ENCODE data around the gene NHLRC2.

The NHLRC2 gene

GRCh38 chr10:113959383-113959760 is 104.9 kb downstream of the NHLRC2 start:
- H3K4me3 ChIP-seq (ENCODE audit: low read depth, low read length), result no peak overlapping the region
- DNase-seq (ENCODE audit: low read depth, low spot score), result no peak
- TF ChIP-seq CTCF (IDR thresholded peaks at IDR 0.05; ENCODE audit: low read depth, low read length), result no peak
- in situ Hi-C loops (cut with HindIII; ENCODE audit: low sequenced_read_pairs), result no loop called here

- H3K4me3 ChIP-seq (ENCODE audit: low read depth, low read length), result no peak overlapping the region
- no peak for DNase-seq (ENCODE audit: low read depth, low spot score)
- TF ChIP-seq CTCF (IDR thresholded peaks at IDR 0.05; ENCODE audit: low read depth, low read length), result no peak
- in situ Hi-C loops (cut with HindIII; ENCODE audit: low sequenced_read_pairs), result no loop called here
Observed at GRCh38 chr10:113960617-113961181, 106.2 kb downstream of the NHLRC2 start.

GRCh38 chr10:113961182-113962031 is 106.9 kb downstream of the NHLRC2 start:
- DNase-seq (ENCODE audit: low read depth, low spot score), result no peak
- no peak for TF ChIP-seq CTCF (IDR thresholded peaks at IDR 0.05; ENCODE audit: low read depth, low read length)
- no peak overlapping the region for H3K4me3 ChIP-seq (ENCODE audit: low read depth, low read length)
- in situ Hi-C loops (cut with HindIII; ENCODE audit: low sequenced_read_pairs), result no loop called here

GRCh38 chr10:113965077-113965476 is 110.6 kb downstream of the NHLRC2 start:
- TF ChIP-seq CTCF (IDR thresholded peaks at IDR 0.05; ENCODE audit: low read depth, low read length), result no peak
- in situ Hi-C loops (cut with HindIII; ENCODE audit: low sequenced_read_pairs), result no loop called here
- no peak overlapping the region for H3K4me3 ChIP-seq (ENCODE audit: low read depth, low read length)
- no peak for DNase-seq (ENCODE audit: low read depth, low spot score)

- no peak for DNase-seq (ENCODE audit: low read depth, low spot score)
- in situ Hi-C loops (cut with HindIII; ENCODE audit: low sequenced_read_pairs), result no loop called here
- no peak overlapping the region for H3K4me3 ChIP-seq (ENCODE audit: low read depth, low read length)
- TF ChIP-seq CTCF (IDR thresholded peaks at IDR 0.05; ENCODE audit: low read depth, low read length), result no peak
Observed at GRCh38 chr10:113965683-113966082, 111.2 kb downstream of the NHLRC2 start.
